Sigmoid colon (tissue), 7 donors: Measurements from ENCODE around the gene ZDHHC9. TPM values are rescaled to one million over a fixed set of nuclear protein-coding genes. Genes with fewer than 3 reads are reported as not detected.

ENCODE experiments used
- DNase-seq: peaks from one replicate; pipeline ENCODE4 v3.0.0-alpha.2; 2019
- H3K27ac ChIP-seq, 4 donors: fragments of 200-600 bp; sonication (generic); one replicate each; pipeline ENCODE4 v1.5.1; 2016 to 2019; ENCODE audit warnings: mild to moderate bottlenecking in 1 of 4
- H3K27me3 ChIP-seq, 3 donors: fragments of 200-600 bp; sonication (generic); one replicate each; pipeline ENCODE4 v1.5.1; 2019; ENCODE audit warnings: mild to moderate bottlenecking in 1 of 3
- H3K36me3 ChIP-seq, 4 donors: fragments of 200-600 bp; sonication (generic); one replicate each; pipeline ENCODE4 v1.5.1; 2016 to 2019
- H3K4me1 ChIP-seq, 4 donors: fragments of 200-600 bp; sonication (generic); one replicate each; pipeline ENCODE4 v1.5.1; 2017 to 2019
- H3K4me3 ChIP-seq, 4 donors: fragments of 200-600 bp; sonication (generic); one replicate each; pipeline ENCODE4 v1.5.1; 2017 to 2019; ENCODE audit warnings: mild to moderate bottlenecking in 2 of 4, moderate library complexity in 1 of 4
- H3K9me3 ChIP-seq, 4 donors: fragments of 200-600 bp in 3 of 4; sonication (generic) in 3 of 4; one replicate each; pipeline versions ENCODE4 v1.5.1 to v1.6.1; 2013 to 2019
- EP300 ChIP-seq, 4 donors: sonication (generic); formaldehyde crosslinking; IDR thresholded peaks; one replicate each; pipeline ENCODE4 v1.6.1; 2017; ENCODE audit warnings: antibody characterized with exemption in 4 of 4
- POLR2A ChIP-seq, 2 donors: fragments of 450-650 bp; IDR thresholded peaks; one replicate each; pipeline ENCODE4 v1.6.1; 2016; ENCODE audit warnings: antibody characterized with exemption in 2 of 2, mild to moderate bottlenecking in 2 of 2, moderate library complexity in 2 of 2
- POLR2AphosphoS5 ChIP-seq, 4 donors: sonication (generic); formaldehyde crosslinking; IDR thresholded peaks; one replicate each; pipeline ENCODE4 v1.6.1; 2017; ENCODE audit warnings: antibody characterized with exemption in 4 of 4
- WGBS, 2 donors: extraction: QIAGEN DNeasy Blood & Tissue Kit; methylation state at CpG; one replicate each; pipeline ENCODE4 v1.1.7; 2013; 5-methylcytosine and 5-hydroxymethylcytosine counted together
- intact Hi-C: fragments of 100-400 bp; cut with DNase I; formaldehyde crosslinking; loops from one replicate; pipeline ENCODE4 v1.15.1; 2023
- polyA plus RNA-seq, 3 donors: library from polyadenylated mRNA; stranded (reverse); fragments of 200-250 nt; gene quantifications; one replicate each; pipeline ENCODE4 v1.2.3, GENCODE V29; 2013
- small RNA-seq, 3 donors: library from RNA; depleted of rRNA; stranded (forward); fragments of <200 nt; gene quantifications; one replicate each; pipeline ENCODE3, GENCODE V24; 2016
- total RNA-seq, 4 donors: library from RNA; depleted of rRNA; stranded (reverse); fragments of >200 nt; gene quantifications; one replicate each; pipeline ENCODE4 v1.1.0, GENCODE V29; 2016
- TF ChIP-seq, protein P1 (sequence below), 4 experiments: fragments of 450-650 bp in 3 of 4; fragments of 200-600 bp in 1 of 4; IDR thresholded peaks; one replicate each; pipeline ENCODE4 v1.5.1; 2016 to 2019; ENCODE audit warnings: antibody characterized with exemption in 4 of 4, mild to moderate bottlenecking in 3 of 4, moderate library complexity in 2 of 4
- donor health status: healthy with polysubstance abuse.
- donor health status: Bipolar disorder and iron deficiency.
- donor health status: healthy.

The ZDHHC9 gene
- total and polyA plus RNA-seq, 7 donors, result 6.6 to 18.1 (median 13.0) TPM

DNA sequence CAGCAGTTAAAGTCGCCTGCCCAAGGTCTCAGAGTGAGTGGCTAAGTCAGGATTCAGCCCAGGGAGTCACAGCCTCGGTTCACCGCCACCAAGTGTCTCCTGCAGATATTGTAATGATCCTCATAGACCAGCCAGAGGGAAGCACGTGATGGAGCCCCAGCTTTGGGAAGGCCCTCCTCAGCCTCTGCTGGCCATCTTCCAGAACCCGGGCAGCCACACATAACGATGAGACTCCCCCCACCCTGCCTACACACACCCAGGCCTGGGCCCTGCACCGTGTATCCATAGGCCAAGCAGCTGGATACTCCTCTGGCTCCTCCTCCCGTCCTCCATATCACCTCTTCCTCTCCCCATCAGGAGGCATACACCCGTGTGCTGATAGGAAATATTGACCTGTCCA, 83.5 kb downstream of the ZDHHC9 start:
- H3K27me3 ChIP-seq, result no peaks in the 10 kb centered on the region
- H3K27ac ChIP-seq, result no peak overlapping the region
- no peaks in the 10 kb centered on the region for H3K4me1 ChIP-seq
- H3K9me3 ChIP-seq, result no peaks in the 10 kb centered on the region
- no peak overlapping the region for H3K4me3 ChIP-seq
- intact Hi-C loops, result no loop called here
- H3K36me3 ChIP-seq, result no peaks in the 10 kb centered on the region
- WGBS, 2 donors, result 68 to 71% methylated on average over 9 of the region's 9 CpGs
- no peak for TF ChIP-seq POLR2A (IDR thresholded peaks at IDR 0.05)
- no peak for DNase-seq

DNA sequence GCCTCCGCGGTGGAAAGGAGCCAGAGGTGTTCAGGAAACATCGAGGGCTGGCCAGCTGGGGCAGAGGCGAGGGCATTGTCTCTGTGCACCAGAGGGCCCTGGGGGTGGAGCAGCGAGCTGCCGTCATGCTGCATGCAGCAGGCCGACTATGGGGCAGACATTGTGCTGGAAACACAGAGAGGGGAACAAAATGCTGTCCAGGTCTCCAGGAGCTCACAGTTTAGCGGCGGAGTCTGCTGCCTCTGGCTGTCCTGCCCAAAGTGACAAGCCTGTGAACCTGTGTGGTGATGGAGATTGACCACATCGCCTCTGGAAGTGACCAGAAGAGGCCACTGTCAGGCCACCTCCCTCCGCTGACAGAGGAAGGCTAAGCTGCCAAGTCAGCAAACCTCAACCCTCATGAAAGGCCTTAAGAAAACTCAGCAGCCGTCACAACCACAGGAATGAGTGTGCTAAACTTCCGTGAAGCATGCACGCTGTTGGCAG, 84.1 kb downstream of the ZDHHC9 start:
- H3K9me3 ChIP-seq, result no peaks in the 10 kb centered on the region
- DNase-seq, result no peak
- H3K36me3 ChIP-seq, result no peaks in the 10 kb centered on the region
- no peaks in the 10 kb centered on the region for H3K27me3 ChIP-seq
- WGBS, 2 donors, result 44 to 60% methylated on average over 14 of the region's 14 CpGs
- no peak overlapping the region for H3K4me3 ChIP-seq
- no peak overlapping the region for H3K27ac ChIP-seq
- intact Hi-C loops, result no loop called here
- TF ChIP-seq, protein P1, sequence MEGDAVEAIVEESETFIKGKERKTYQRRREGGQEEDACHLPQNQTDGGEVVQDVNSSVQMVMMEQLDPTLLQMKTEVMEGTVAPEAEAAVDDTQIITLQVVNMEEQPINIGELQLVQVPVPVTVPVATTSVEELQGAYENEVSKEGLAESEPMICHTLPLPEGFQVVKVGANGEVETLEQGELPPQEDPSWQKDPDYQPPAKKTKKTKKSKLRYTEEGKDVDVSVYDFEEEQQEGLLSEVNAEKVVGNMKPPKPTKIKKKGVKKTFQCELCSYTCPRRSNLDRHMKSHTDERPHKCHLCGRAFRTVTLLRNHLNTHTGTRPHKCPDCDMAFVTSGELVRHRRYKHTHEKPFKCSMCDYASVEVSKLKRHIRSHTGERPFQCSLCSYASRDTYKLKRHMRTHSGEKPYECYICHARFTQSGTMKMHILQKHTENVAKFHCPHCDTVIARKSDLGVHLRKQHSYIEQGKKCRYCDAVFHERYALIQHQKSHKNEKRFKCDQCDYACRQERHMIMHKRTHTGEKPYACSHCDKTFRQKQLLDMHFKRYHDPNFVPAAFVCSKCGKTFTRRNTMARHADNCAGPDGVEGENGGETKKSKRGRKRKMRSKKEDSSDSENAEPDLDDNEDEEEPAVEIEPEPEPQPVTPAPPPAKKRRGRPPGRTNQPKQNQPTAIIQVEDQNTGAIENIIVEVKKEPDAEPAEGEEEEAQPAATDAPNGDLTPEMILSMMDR (IDR thresholded peaks at IDR 0.05), result no peak
- no peak for TF ChIP-seq POLR2AphosphoS5 (IDR thresholded peaks at IDR 0.05)
- no peak for TF ChIP-seq EP300 (IDR thresholded peaks at IDR 0.05)
- TF ChIP-seq POLR2A (IDR thresholded peaks at IDR 0.05), result no peak
- H3K4me1 ChIP-seq, result no peaks in the 10 kb centered on the region

DNA sequence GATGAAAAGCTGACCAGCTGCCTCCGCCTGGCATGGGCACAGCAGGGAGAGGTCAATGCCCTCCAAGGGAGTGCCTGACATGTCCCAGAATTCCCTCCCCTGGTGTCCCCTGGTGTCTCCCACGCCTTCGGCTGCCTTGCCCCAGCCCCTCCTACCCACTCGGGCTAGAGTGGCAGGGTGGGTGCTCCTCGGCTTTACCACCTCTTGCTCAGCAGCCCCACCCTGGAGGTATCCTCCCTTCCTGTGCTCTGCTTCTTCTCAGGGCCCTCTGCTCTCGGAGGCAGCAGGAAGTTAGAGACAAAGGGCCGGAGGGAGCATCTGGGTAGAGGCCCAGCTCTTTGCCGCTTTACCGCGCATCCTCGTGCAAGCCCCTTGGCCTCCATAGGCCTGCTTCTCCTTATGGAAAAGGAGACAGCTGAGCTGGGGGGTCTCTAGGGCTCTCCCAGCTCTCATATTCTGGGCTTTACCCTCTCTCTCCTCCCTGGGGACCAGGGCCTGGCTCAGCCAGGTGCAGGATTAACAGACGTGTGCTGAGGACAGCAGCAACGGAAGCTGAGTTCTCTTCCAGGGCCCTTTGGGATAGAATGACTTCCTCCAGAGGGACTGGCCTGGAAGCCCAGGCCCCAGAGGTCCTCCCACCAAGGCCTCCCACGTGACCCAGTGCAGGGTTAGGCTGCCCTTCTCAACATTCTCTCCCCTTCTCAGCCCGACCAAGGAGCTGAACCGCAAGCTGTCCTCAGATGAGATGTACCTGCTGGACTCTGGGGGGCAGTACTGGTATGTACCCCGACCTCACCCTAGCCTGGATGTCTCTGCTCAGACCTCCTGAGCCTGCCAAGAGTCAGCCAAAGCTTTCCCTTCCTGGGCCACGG, 87.7 kb downstream of the ZDHHC9 start:
- no peaks in the 10 kb centered on the region for H3K9me3 ChIP-seq
- intact Hi-C loops, result no loop called here
- no peak for DNase-seq

DNA sequence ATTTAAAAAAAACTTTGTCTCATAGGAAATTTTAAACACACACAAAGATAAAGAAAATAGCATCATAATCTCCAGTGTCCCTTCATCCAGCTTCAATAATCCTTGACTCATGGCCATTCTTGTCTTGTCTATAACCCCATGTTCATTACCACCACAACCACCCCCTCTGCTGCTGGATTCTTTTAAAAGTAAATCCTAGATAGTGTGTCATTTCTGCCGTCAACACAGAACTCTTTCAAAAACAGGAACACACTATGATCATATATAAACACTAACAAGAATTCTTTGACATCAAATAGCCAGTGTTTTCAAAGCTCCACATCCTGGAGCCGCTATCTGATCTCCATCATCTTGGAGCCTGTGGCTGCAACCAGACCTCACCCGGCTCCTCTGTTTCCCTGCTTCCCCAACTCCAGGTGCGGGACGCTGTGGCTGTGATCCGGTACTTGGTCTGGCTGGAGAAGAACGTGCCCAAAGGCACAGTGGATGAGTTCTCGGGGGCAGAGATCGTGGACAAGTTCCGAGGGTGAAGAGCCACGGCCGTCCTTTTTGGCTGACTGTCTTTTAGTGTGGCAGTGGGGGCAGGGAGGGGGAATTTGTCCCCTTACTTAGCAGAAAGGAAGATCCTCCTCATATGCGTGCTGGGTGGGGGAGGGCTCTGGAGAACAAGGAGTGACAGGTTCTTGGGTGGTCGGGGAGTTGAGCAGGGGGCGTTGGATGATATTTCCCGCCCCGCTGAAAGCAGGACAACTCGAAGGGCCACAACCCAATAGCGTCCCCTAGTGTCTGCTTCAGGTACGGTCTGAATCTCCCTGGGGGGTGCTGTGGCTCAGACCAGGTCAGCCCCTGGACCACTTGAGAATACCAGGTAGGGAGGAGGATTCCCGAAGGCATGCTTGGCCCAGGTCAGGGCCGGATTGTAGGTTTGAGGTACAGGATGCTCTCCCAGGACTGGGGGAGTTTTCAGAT, 89.3 kb downstream of the ZDHHC9 start:
- H3K27me3 ChIP-seq, result no peaks in the 10 kb centered on the region
- H3K27ac ChIP-seq, result no peak overlapping the region
- no peaks in the 10 kb centered on the region for H3K4me1 ChIP-seq
- WGBS, 2 donors, result 48 to 67% methylated on average over 22 of the region's 22 CpGs
- no peak overlapping the region for H3K4me3 ChIP-seq
- intact Hi-C loops, result no loop called here
- TF ChIP-seq EP300 (IDR thresholded peaks at IDR 0.05) (no peak), POLR2A (IDR thresholded peaks at IDR 0.05) (no peak), POLR2AphosphoS5 (IDR thresholded peaks at IDR 0.05) (no peak)
- TF ChIP-seq, protein P1 (IDR thresholded peaks at IDR 0.05), result no peak
- H3K36me3 ChIP-seq, result no peaks in the 10 kb centered on the region
- no peaks in the 10 kb centered on the region for H3K9me3 ChIP-seq
- DNase-seq, result no peak

More for the DNA sequence above, 87.7 kb downstream of the ZDHHC9 start:
- no peak overlapping the region for H3K27ac ChIP-seq
- WGBS, 2 donors, result 60 to 79% methylated on average over 18 of the region's 18 CpGs
- TF ChIP-seq EP300 (IDR thresholded peaks at IDR 0.05), result no peak
- TF ChIP-seq, protein P1 (IDR thresholded peaks at IDR 0.05), result no peak
- no peak for TF ChIP-seq POLR2A (IDR thresholded peaks at IDR 0.05)
- no peak for TF ChIP-seq POLR2AphosphoS5 (IDR thresholded peaks at IDR 0.05)
- no peaks in the 10 kb centered on the region for H3K36me3 ChIP-seq
- no peaks in the 10 kb centered on the region for H3K27me3 ChIP-seq
- no peak overlapping the region for H3K4me3 ChIP-seq
- no peaks in the 10 kb centered on the region for H3K4me1 ChIP-seq

Small RNA genes within 50 kb of the gene (small RNA-seq; reads per million reads assigned to genes)
- gene RF00017, result 0 reads per million in 3 donors

Other genes with a start within 250 kb of the ZDHHC9 start
- gene APLN, start 188.9 kb downstream of the ZDHHC9 start, total RNA-seq, result under 1 TPM in 2 of 4 donors, not detected in 2; 0.36 to 0.81 TPM
- under 1 TPM in 1 of 3 donors, not detected in 2; 0.47 TPM for gene APLN, start 188.9 kb downstream of the ZDHHC9 start, polyA plus RNA-seq
- 10 to 100 TPM in 1 of 4 donors, 1 to 10 TPM in 3; 2.6 to 11.1 (median 4.7) TPM for gene XPNPEP2, start 104.9 kb downstream of the ZDHHC9 start, total RNA-seq
- 1 to 10 TPM; 1.8 to 3.3 (median 2.5) TPM for gene XPNPEP2, start 104.9 kb downstream of the ZDHHC9 start, polyA plus RNA-seq
- gene SASH3, start 63.9 kb downstream of the ZDHHC9 start, total RNA-seq, result 1 to 10 TPM; 1.7 to 8.7 (median 5.9) TPM
- 10 to 100 TPM in 2 of 3 donors, 1 to 10 TPM in 1; 6.2 to 48.3 (median 13.2) TPM for gene SASH3, start 63.9 kb downstream of the ZDHHC9 start, polyA plus RNA-seq
- 10 to 100 TPM; 14.4 to 18.2 (median 15.2) TPM for gene UTP14A, start 62.3 kb upstream of the ZDHHC9 start, total RNA-seq
- gene UTP14A, start 62.3 kb upstream of the ZDHHC9 start, polyA plus RNA-seq, result 10 to 100 TPM in 1 of 3 donors, 1 to 10 TPM in 2; 5.5 to 15.6 (median 6.6) TPM
- gene BCORL1, start 138.7 kb upstream of the ZDHHC9 start, total RNA-seq, result 1 to 10 TPM; 2.2 to 5.8 (median 4.2) TPM
- gene BCORL1, start 138.7 kb upstream of the ZDHHC9 start, polyA plus RNA-seq, result 1 to 10 TPM; 1.2 to 5.0 (median 1.6) TPM